Loucy (cell line): Measurements from ENCODE around the gene ZBTB7B.

Experiments used
- H2AFZ ChIP-seq: fragments of 200-600 bp; sonication (generic); 2 replicates; pipeline ENCODE4 v1.6.0; 2016; ENCODE audit warnings: antibody characterized with exemption, mild to moderate bottlenecking, low read length, moderate library complexity
- H3F3A ChIP-seq: fragments of 200-600 bp; 2 replicates; pipeline ENCODE4 v1.6.0; 2016; ENCODE audit warnings: antibody characterized with exemption, low read depth, mild to moderate bottlenecking
- H3K27me3 ChIP-seq: fragments of 200-600 bp; sonication (generic); 2 replicates; pipeline ENCODE4 v1.6.1; 2014; ENCODE audit warnings: low read length, mild to moderate bottlenecking; ENCODE audit not compliant: insufficient read depth, poor library complexity, severe bottlenecking
- H3K36me3 ChIP-seq: fragments of 200-600 bp; sonication (generic); 2 replicates; pipeline ENCODE4 v1.6.1; 2016; ENCODE audit warnings: low read length; ENCODE audit not compliant: insufficient read depth
- H3K4me1 ChIP-seq: fragments of 200-600 bp; sonication (generic); 2 replicates; pipeline ENCODE4 v1.5.1; 2014; ENCODE audit warnings: low read length, mild to moderate bottlenecking; ENCODE audit not compliant: insufficient read depth, poor library complexity, severe bottlenecking
- H3K4me2 ChIP-seq: fragments of 200-600 bp; sonication (generic); 2 replicates; pipeline ENCODE4 v1.6.0; 2014; ENCODE audit warnings: antibody characterized with exemption, low read length, low read depth, mild to moderate bottlenecking; ENCODE audit not compliant: poor library complexity, severe bottlenecking
- H3K4me3 ChIP-seq: fragments of 200-600 bp; sonication (generic); 2 replicates; pipeline ENCODE4 v1.5.1; 2014; ENCODE audit warnings: low read length, mild to moderate bottlenecking, mixed read lengths; ENCODE audit not compliant: poor library complexity, severe bottlenecking
- H3K79me2 ChIP-seq: fragments of 200-600 bp; sonication (generic); 2 replicates; pipeline ENCODE4 v1.6.1; 2014; ENCODE audit warnings: low read length; ENCODE audit not compliant: insufficient read depth
- H3K9ac ChIP-seq: fragments of 200-600 bp; sonication (generic); 2 replicates; pipeline ENCODE4 v1.6.0; 2014; ENCODE audit warnings: mild to moderate bottlenecking, low read depth, low read length, moderate library complexity; ENCODE audit not compliant: poor library complexity, severe bottlenecking
- H3K9me2 ChIP-seq: fragments of 200-600 bp; sonication (generic); replicated peaks from 2 replicates; pipeline ENCODE4 v1.6.1; 2016; ENCODE audit warnings: low read depth, low read length, mixed read lengths
- H3K9me3 ChIP-seq: fragments of 200-600 bp; sonication (generic); 2 replicates; pipeline ENCODE4 v1.6.1; 2014; ENCODE audit warnings: mild to moderate bottlenecking, antibody characterized with exemption, low read length, low read depth; ENCODE audit not compliant: insufficient read depth
- H4K20me1 ChIP-seq: fragments of 200-600 bp; sonication (generic); 2 replicates; pipeline ENCODE4 v1.6.0; 2014; ENCODE audit warnings: antibody characterized with exemption, low read length, mild to moderate bottlenecking; ENCODE audit not compliant: insufficient read depth, poor library complexity, severe bottlenecking
- EZH2phosphoT487 ChIP-seq: fragments of 200-600 bp; IDR thresholded peaks from 2 replicates; pipeline ENCODE4 v1.6.1; 2018; ENCODE audit warnings: antibody characterized with exemption, mild to moderate bottlenecking, moderate library complexity, borderline replicate concordance
- TF ChIP-seq, protein P1 (sequence below): fragments of 200-600 bp; sonication (generic); conservative IDR thresholded peaks from 2 replicates; pipeline ENCODE4 v1.5.1; 2014; ENCODE audit warnings: mild to moderate bottlenecking, antibody characterized with exemption, low read length

Gene ZBTB7B

DNA sequence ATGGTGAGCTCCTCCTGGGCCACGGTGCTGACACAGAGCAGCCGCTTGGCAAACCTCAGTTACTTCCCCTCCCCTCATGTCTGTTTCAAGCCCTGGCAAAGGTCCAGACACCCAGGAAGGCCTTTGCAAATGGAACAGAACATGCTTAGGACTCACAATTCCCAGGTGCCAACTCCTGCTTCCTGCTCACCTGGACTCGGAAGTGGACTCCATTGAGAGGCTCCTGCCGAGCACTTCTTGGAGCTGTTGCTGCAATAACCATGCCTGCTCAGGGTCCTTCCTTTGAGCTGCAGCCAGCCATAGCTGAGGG lies 20.3 kb downstream of the ZBTB7B start:
- Histone ChIP-seq H3K9ac (no peak overlapping the region), H3K9me3 (no peaks in the 10 kb centered on the region), H3K9me2 (no peaks in the 10 kb centered on the region), H3K4me2 (no peak overlapping the region), H3K27me3 (no peaks in the 10 kb centered on the region), H2AFZ (no peak overlapping the region), H3K36me3 (no peaks in the 10 kb centered on the region), H4K20me1 (no peaks in the 10 kb centered on the region), H3K79me2 (no peaks in the 10 kb centered on the region), H3K4me1 (peaks cover 3% of the 10 kb centered on the region), H3F3A (no peaks in the 10 kb centered on the region), H3K4me3 (no peak overlapping the region)
- TF ChIP-seq EZH2phosphoT487: no peak
- TF ChIP-seq, protein P1, sequence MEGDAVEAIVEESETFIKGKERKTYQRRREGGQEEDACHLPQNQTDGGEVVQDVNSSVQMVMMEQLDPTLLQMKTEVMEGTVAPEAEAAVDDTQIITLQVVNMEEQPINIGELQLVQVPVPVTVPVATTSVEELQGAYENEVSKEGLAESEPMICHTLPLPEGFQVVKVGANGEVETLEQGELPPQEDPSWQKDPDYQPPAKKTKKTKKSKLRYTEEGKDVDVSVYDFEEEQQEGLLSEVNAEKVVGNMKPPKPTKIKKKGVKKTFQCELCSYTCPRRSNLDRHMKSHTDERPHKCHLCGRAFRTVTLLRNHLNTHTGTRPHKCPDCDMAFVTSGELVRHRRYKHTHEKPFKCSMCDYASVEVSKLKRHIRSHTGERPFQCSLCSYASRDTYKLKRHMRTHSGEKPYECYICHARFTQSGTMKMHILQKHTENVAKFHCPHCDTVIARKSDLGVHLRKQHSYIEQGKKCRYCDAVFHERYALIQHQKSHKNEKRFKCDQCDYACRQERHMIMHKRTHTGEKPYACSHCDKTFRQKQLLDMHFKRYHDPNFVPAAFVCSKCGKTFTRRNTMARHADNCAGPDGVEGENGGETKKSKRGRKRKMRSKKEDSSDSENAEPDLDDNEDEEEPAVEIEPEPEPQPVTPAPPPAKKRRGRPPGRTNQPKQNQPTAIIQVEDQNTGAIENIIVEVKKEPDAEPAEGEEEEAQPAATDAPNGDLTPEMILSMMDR: no peak

DNA sequence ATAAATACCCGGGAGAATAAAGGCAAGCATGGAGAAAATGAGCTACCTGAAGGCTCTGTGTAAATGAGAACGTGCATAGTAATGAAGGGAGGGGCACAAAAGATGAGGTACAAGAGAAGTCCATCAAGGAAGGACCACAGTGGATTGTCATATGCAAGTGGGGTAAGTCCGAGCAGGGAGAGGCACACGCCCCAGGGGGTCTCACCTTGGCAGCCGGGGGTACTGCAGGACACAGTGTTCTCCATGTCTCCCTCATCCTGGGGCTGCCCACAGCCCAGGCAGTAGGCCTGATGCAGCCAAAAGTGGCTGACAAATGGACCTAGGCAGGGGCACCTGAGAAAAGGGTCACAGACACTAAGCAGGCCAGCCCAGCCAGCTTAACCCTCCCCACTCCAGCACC lies 21.0 kb downstream of the ZBTB7B start:
- TF ChIP-seq, protein P1: no peak
- TF ChIP-seq EZH2phosphoT487: no peak
- H3K79me2 ChIP-seq: no peaks in the 10 kb centered on the region

DNA sequence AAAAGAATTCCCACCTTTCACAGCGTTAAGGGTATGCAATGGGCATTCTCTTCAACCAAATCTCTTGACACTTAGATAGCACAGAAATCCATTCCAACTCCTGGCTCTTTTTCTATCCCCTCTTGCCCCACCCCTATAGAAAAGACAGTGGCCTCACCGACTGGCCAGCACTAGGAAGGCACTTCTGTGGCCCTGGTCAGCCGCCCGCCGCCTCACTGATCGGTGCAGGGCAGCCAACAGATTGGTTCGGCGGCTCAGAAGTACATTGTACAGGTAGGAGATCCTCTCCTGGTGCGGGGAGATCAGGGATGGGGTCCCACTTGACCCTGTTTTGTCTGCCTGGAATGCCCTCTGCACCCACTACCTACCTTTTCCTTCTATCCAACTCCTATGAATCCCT lies 21.7 kb downstream of the ZBTB7B start:
- Histone ChIP-seq H3K9ac (no peak overlapping the region), H3K79me2 (no peaks in the 10 kb centered on the region), H3K4me1 (no peaks in the 10 kb centered on the region), H3K9me3 (no peaks in the 10 kb centered on the region), H3K36me3 (no peaks in the 10 kb centered on the region), H3K4me3 (no peak overlapping the region), H3K9me2 (no peaks in the 10 kb centered on the region), H3K4me2 (no peak overlapping the region), H3K27me3 (no peaks in the 10 kb centered on the region), H2AFZ (no peak overlapping the region), H4K20me1 (no peaks in the 10 kb centered on the region), H3F3A (no peaks in the 10 kb centered on the region)
- TF ChIP-seq EZH2phosphoT487: no peak
- TF ChIP-seq, protein P1: no peak

More for the DNA sequence above, 21.0 kb downstream of the ZBTB7B start:
- H3F3A ChIP-seq: no peaks in the 10 kb centered on the region
- H4K20me1 ChIP-seq: no peaks in the 10 kb centered on the region
- H2AFZ ChIP-seq: no peak overlapping the region
- H3K36me3 ChIP-seq: no peaks in the 10 kb centered on the region
- no peaks in the 10 kb centered on the region for H3K27me3 ChIP-seq
- no peak overlapping the region for H3K4me3 ChIP-seq
- no peak overlapping the region for H3K9ac ChIP-seq
- H3K9me2 ChIP-seq: no peaks in the 10 kb centered on the region
- no peak overlapping the region for H3K4me2 ChIP-seq
- no peaks in the 10 kb centered on the region for H3K9me3 ChIP-seq
- H3K4me1 ChIP-seq: no peaks in the 10 kb centered on the region
